GM12865 (cell line): ENCODE measurements around the gene ADAMTS17.
"Not testable (repeated sequence)": the region's sequence is repeated elsewhere in the genome, so short reads cannot be mapped to it uniquely, and the experiment has no call there.

Experiments
- DNase-seq: peaks from one replicate; pipeline ENCODE4 v3.0.0; 2010; ENCODE audit warnings: low read depth
- H3K4me3 ChIP-seq: 2 replicates; pipeline ENCODE4 v1.5.1; 2011; ENCODE audit warnings: mild to moderate bottlenecking, low read depth, low read length, control low read depth
- CTCF ChIP-seq: IDR thresholded peaks from 2 replicates; pipeline ENCODE4 v1.5.1; 2011; ENCODE audit warnings: low read length, control low read depth, low read depth, inconsistent platforms; ENCODE audit not compliant: insufficient read depth; ENCODE audit errors: missing control alignments

ADAMTS17 gene

GRCh38 chr15:99931703-99932603 is 409.8 kb downstream of the ADAMTS17 start:
- TF ChIP-seq CTCF, result no peak
- H3K4me3 ChIP-seq, result no peak overlapping the region

GRCh38 chr15:99930696-99931095 is 411.1 kb downstream of the ADAMTS17 start:
- H3K4me3 ChIP-seq, result no peak overlapping the region
- no peak for DNase-seq
- no peak for TF ChIP-seq CTCF

More at GRCh38 chr15:99931703-99932603, 409.8 kb downstream of the ADAMTS17 start:
- DNase-seq, result no peak

- H3K4me3 ChIP-seq, result no peak overlapping the region
- TF ChIP-seq CTCF, result no peak
- no peak for DNase-seq
Observed at GRCh38 chr15:99929266-99929665, 412.5 kb downstream of the ADAMTS17 start.

- peak; percentile 66 for TF ChIP-seq CTCF
- DNase-seq, result peak; percentile 88
- peak overlapping the region; percentile 76 for H3K4me3 ChIP-seq
Observed at GRCh38 chr15:99928429-99928981, 413.3 kb downstream of the ADAMTS17 start.

GRCh38 chr15:99926532-99926931 is 415.2 kb downstream of the ADAMTS17 start:
- H3K4me3 ChIP-seq, DNase-seq: not testable (repeated sequence)

- H3K4me3 ChIP-seq, result peak overlapping the region; percentile 59
- no peak for TF ChIP-seq CTCF
- DNase-seq, result peak; percentile 69
Observed at GRCh38 chr15:99925661-99926461, 415.9 kb downstream of the ADAMTS17 start.

GRCh38 chr15:99923711-99924110 is 418.1 kb downstream of the ADAMTS17 start:
- TF ChIP-seq CTCF, result no peak
- no peak for DNase-seq
- H3K4me3 ChIP-seq, result no peak overlapping the region
